IMR-90 (cell line): ENCODE results near the gene PYROXD2. TPM values are rescaled to one million over a fixed set of nuclear protein-coding genes. Genes with fewer than 3 reads are reported as not detected.

Experiments used
- ATAC-seq: fragments of 200-7000 bp; cut with Tn5 transposase; 2 replicates; pipeline ENCODE4 v1.9.1; 2020; ENCODE audit warnings: low read depth, mild to moderate bottlenecking, moderate library complexity
- BruUV-seq: library from RNA; stranded (reverse); fragments of 400-500 nt; replicated peaks from 2 replicates; lab custom pipeline; 2021; lab: Mats Ljungman, UMichigan
- CTCF ChIA-PET: fragments of 300-600 bp; formaldehyde crosslinking; extraction: SDS; loops from one replicate; lab custom pipeline; 2021; ENCODE audit warnings: antibody characterized with exemption; lab: Yijun Ruan, JAX
- POLR2A ChIA-PET: fragments of 300-600 bp; sonication (Branson Sonifier 250); formaldehyde crosslinking; loops from one replicate; lab custom pipeline; 2022; ENCODE audit warnings: antibody characterized with exemption; ENCODE audit not compliant: unreplicated experiment; lab: Charles Lee
- DNase-seq: peaks from one replicate; pipeline ENCODE4 v3.0.0; 2013
- H2AFZ ChIP-seq: replicated peaks from 2 replicates; pipeline ENCODE3; 2013; ENCODE audit warnings: low read length, mild to moderate bottlenecking; ENCODE audit not compliant: poor library complexity
- H2AK5ac ChIP-seq: 2 replicates; pipeline ENCODE4 v1.6.1; 2013; ENCODE audit warnings: low read depth, low read length, inconsistent platforms
- H2AK9ac ChIP-seq: replicated peaks from 2 replicates; pipeline ENCODE3; 2013; ENCODE audit warnings: mild to moderate bottlenecking, low read depth, low read length, moderate library complexity; ENCODE audit not compliant: poor library complexity
- H2BK120ac ChIP-seq: 2 replicates; pipeline ENCODE4 v1.6.1; 2013; ENCODE audit warnings: low read depth, low read length, inconsistent platforms
- H2BK15ac ChIP-seq: 3 replicates; pipeline ENCODE4 v1.6.1; 2013; ENCODE audit warnings: low read depth, low read length, inconsistent platforms
- H2BK20ac ChIP-seq: 2 replicates; pipeline ENCODE4 v1.6.1; 2013; ENCODE audit warnings: low read depth, mild to moderate bottlenecking, inconsistent platforms, low read length, moderate library complexity
- H2BK5ac ChIP-seq: 2 replicates; pipeline ENCODE4 v1.6.1; 2013; ENCODE audit warnings: mild to moderate bottlenecking, low read depth, low read length, inconsistent platforms; ENCODE audit not compliant: poor library complexity, severe bottlenecking
- H3K14ac ChIP-seq: replicated peaks from 2 replicates; pipeline ENCODE4 v1.6.1; 2013; ENCODE audit warnings: low read depth, low read length, inconsistent platforms
- H3K18ac ChIP-seq: 2 replicates; pipeline ENCODE4 v1.6.1; 2013; ENCODE audit warnings: low read depth, low read length, control low read depth
- H3K23ac ChIP-seq: 2 replicates; pipeline ENCODE4 v1.6.1; 2013; ENCODE audit warnings: low read depth, low read length, inconsistent platforms
- H3K27ac ChIP-seq: 2 replicates; pipeline ENCODE4 v1.5.1; 2013; ENCODE audit warnings: mild to moderate bottlenecking, control low read depth, low read length; ENCODE audit not compliant: insufficient read depth
- H3K27me3 ChIP-seq: 2 replicates; pipeline ENCODE4 v1.6.1; 2013; ENCODE audit warnings: low read length; ENCODE audit not compliant: control insufficient read depth, insufficient read depth
- H3K36me3 ChIP-seq: 2 replicates; pipeline ENCODE4 v1.6.1; 2013; ENCODE audit warnings: low read length, mixed read lengths; ENCODE audit not compliant: control insufficient read depth, insufficient read depth
- H3K4ac ChIP-seq: 2 replicates; pipeline ENCODE4 v1.6.1; 2013; ENCODE audit warnings: low read depth, low read length, inconsistent platforms
- H3K4me1 ChIP-seq: 2 replicates; pipeline ENCODE4 v1.6.1; 2013; ENCODE audit warnings: low read length, mixed read lengths; ENCODE audit not compliant: control insufficient read depth, insufficient read depth
- H3K4me2 ChIP-seq: 2 replicates; pipeline ENCODE4 v1.6.1; 2013; ENCODE audit warnings: low read depth, mild to moderate bottlenecking, control low read depth, low read length, moderate library complexity
- H3K4me3 ChIP-seq: 2 replicates; pipeline ENCODE4 v1.5.1; 2013; ENCODE audit warnings: low read depth, mild to moderate bottlenecking, control low read depth, low read length, moderate library complexity; ENCODE audit not compliant: insufficient read depth
- H3K56ac ChIP-seq: 2 replicates; pipeline ENCODE4 v1.6.1; 2013; ENCODE audit warnings: low read length, inconsistent platforms; ENCODE audit not compliant: insufficient read depth; ENCODE audit errors: extremely low read depth
- H3K79me1 ChIP-seq, 2 experiments: 2 replicates each; pipeline ENCODE4 v1.6.1; 2013; ENCODE audit warnings: low read length in 2 of 2, inconsistent platforms in 1 of 2, low read depth in 1 of 2
- H3K9ac ChIP-seq: 2 replicates; pipeline ENCODE4 v1.6.1; 2013; ENCODE audit warnings: low read depth, low read length, control low read depth
- H3K9me1 ChIP-seq: 2 replicates; pipeline ENCODE4 v1.6.1; 2013; ENCODE audit warnings: low read length, inconsistent platforms; ENCODE audit not compliant: insufficient read depth
- H3K9me3 ChIP-seq: 2 replicates; pipeline ENCODE4 v1.6.1; 2013; ENCODE audit warnings: low read length; ENCODE audit not compliant: control insufficient read depth, insufficient read depth
- H4K20me1 ChIP-seq: 2 replicates; pipeline ENCODE4 v1.6.1; 2013; ENCODE audit warnings: low read length, inconsistent platforms; ENCODE audit not compliant: insufficient read depth
- H4K5ac ChIP-seq: 2 replicates; pipeline ENCODE4 v1.6.1; 2013; ENCODE audit warnings: mild to moderate bottlenecking, low read depth, low read length, control low read depth
- H4K8ac ChIP-seq, 2 experiments: 2 replicates each; pipeline ENCODE4 v1.6.1; 2013; ENCODE audit warnings: low read depth in 2 of 2, low read length in 2 of 2, control low read depth in 1 of 2, inconsistent platforms in 1 of 2
- H4K91ac ChIP-seq: 2 replicates; pipeline ENCODE4 v1.6.1; 2013; ENCODE audit warnings: low read depth, low read length, inconsistent platforms; ENCODE audit not compliant: insufficient read depth
- BHLHE40 ChIP-seq: fragments of 150-350 bp; IDR thresholded peaks from 2 replicates; pipeline ENCODE4 v1.6.1; 2016; ENCODE audit warnings: mild to moderate bottlenecking, low read depth, low read length
- CEBPB ChIP-seq: IDR thresholded peaks from 2 replicates; pipeline ENCODE4 v1.6.1; 2012; ENCODE audit warnings: low read depth, low read length, improper control_type of control experiment
- CHD1 ChIP-seq: IDR thresholded peaks from 2 replicates; pipeline ENCODE4 v1.6.1; 2012; ENCODE audit warnings: low read depth, low read length, improper control_type of control experiment
- FOS ChIP-seq: fragments of 150-350 bp; IDR thresholded peaks from 2 replicates; pipeline ENCODE4 v1.6.1; 2016; ENCODE audit warnings: low read depth, low read length
- MAFK ChIP-seq: IDR thresholded peaks from 2 replicates; pipeline ENCODE4 v1.6.1; 2012; ENCODE audit warnings: low read depth, low read length, improper control_type of control experiment
- MAZ ChIP-seq: IDR thresholded peaks from 2 replicates; pipeline ENCODE4 v1.6.1; 2012; ENCODE audit warnings: low read depth, mild to moderate bottlenecking, low read length, improper control_type of control experiment, moderate library complexity, borderline replicate concordance
- MXI1 ChIP-seq: IDR thresholded peaks from 2 replicates; pipeline ENCODE4 v1.6.1; 2012; ENCODE audit warnings: low read depth, mild to moderate bottlenecking, low read length, moderate library complexity, borderline replicate concordance
- NFE2L2 ChIP-seq: fragments of 150-350 bp; IDR thresholded peaks from 2 replicates; pipeline ENCODE4 v1.6.1; 2016; ENCODE audit warnings: low read depth, mild to moderate bottlenecking, low read length
- POLR2A ChIP-seq: IDR thresholded peaks from 2 replicates; pipeline ENCODE4 v1.6.1; 2012; ENCODE audit warnings: mild to moderate bottlenecking, low read depth, low read length
- RAD21 ChIP-seq: IDR thresholded peaks from 2 replicates; pipeline ENCODE4 v1.6.1; 2012; ENCODE audit warnings: low read length, improper control_type of control experiment
- RCOR1 ChIP-seq: IDR thresholded peaks from 2 replicates; pipeline ENCODE4 v1.6.1; 2012; ENCODE audit warnings: mild to moderate bottlenecking, low read length, improper control_type of control experiment; ENCODE audit not compliant: insufficient replicate concordance
- RFX5 ChIP-seq: IDR thresholded peaks from 2 replicates; pipeline ENCODE4 v1.8.0; 2012; ENCODE audit warnings: low read depth, mild to moderate bottlenecking, low read length, moderate library complexity
- SMC3 ChIP-seq: fragments of 150-350 bp; IDR thresholded peaks from 2 replicates; pipeline ENCODE4 v1.6.1; 2016; ENCODE audit warnings: low read depth, mild to moderate bottlenecking, antibody characterized with exemption, low read length, moderate library complexity
- WGBS, 2 experiments: methylation state at CpG; one replicate each; pipeline versions ENCODE4 v1.1.5 to v1.1.7; 2013; ENCODE audit warnings: missing lambda C conversion rate in 2 of 2; ENCODE audit not compliant: insufficient read length in 1 of 2; ENCODE audit errors: extremely low coverage in 2 of 2; 5-methylcytosine and 5-hydroxymethylcytosine counted together
- dilution Hi-C: fragments of 300-500 bp; cut with HindIII; formaldehyde crosslinking; loops from one replicate; pipeline ENCODE4 v1.14.3; 2018; ENCODE audit warnings: low sequenced_read_pairs; ENCODE audit not compliant: unreplicated experiment
- in situ Hi-C: fragments of 300-500 bp; cut with MboI; formaldehyde crosslinking; loops from 3 replicates; pipeline ENCODE4 v1.14.3; 2019; ENCODE audit warnings: low sequenced_read_pairs, inconsistent platforms, mixed read lengths
- intact Hi-C: fragments of 100-400 bp; cut with micrococcal nuclease; formaldehyde crosslinking; loops from 2 replicates; pipeline ENCODE4 v1.10.0; 2022
- polyA plus RNA-seq, 3 experiments: library from polyadenylated mRNA; depleted of rRNA; stranded (reverse); fragments of >200 nt; gene quantifications; 2 replicates each; pipeline ENCODE4 v1.2.3, GENCODE V29; 2012; ENCODE audit warnings: low replicate concordance in 1 of 3
- total RNA-seq: library from RNA; depleted of rRNA; stranded (reverse); fragments of >200 nt; gene quantifications from 2 replicates; pipeline ENCODE4 v1.2.3, GENCODE V29; 2012
- TF ChIP-seq, protein P1 (sequence below): fragments of 150-350 bp; IDR thresholded peaks from 2 replicates; pipeline ENCODE4 v1.6.1; 2017; ENCODE audit warnings: mild to moderate bottlenecking, antibody characterized with exemption, low read length, low read depth
- TF ChIP-seq, protein P2 (sequence below): conservative IDR thresholded peaks from 2 replicates; pipeline ENCODE4 v1.5.1; 2012; ENCODE audit warnings: mild to moderate bottlenecking, low read depth, low read length, improper control_type of control experiment
- TF ChIP-seq, protein P3 (sequence below): fragments of 150-350 bp; IDR thresholded peaks from 2 replicates; pipeline ENCODE4 v1.6.1; 2016; ENCODE audit warnings: low read depth, mild to moderate bottlenecking, low read length, moderate library complexity, borderline replicate concordance

Gene PYROXD2
- total and polyA plus RNA-seq, 2 of the 4 experiments (the other 2 are of a cell fraction) = 6.5 to 16.3 TPM

DNA sequence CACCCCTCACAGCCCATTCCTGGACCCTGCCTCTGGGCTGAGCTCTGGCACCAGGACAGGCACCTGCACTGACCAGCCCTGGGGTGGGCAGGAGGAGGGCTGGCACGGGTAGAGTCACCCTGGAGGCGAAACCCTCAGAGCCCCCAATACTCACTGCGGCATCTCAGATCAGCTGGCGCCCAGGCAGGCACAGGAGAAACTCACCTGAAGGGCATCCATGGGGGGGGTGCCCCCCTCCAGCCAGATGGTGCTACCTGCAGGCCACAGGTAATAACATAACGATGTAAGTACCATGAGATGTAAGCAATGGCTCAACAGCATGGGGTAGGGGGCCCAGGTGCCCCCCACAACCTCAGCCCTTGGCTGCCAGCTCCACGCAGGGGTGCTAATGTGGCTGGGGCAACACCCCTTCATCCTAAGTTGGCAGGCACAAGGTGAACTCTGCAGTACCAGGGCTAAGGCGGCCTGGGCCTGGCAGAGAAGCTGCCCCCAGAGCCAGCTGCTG, 12.1 kb upstream of the PYROXD2 start:
- H2AK5ac ChIP-seq = no peak overlapping the region
- H4K8ac ChIP-seq = no peak overlapping the region
- no peak overlapping the region for H4K5ac ChIP-seq
- WGBS, 2 experiments = no CpG with 5 or more reads among the region's 7 CpGs
- TF ChIP-seq BHLHE40 (no peak), NFE2L2 (no peak), CEBPB (no peak), RCOR1 (no peak), MAFK (no peak), RFX5 (no peak), CHD1 (no peak), MAZ (no peak), RAD21 (no peak), MXI1 (no peak), SMC3 (no peak), POLR2A (no peak), FOS (no peak)
- TF ChIP-seq, protein P1, sequence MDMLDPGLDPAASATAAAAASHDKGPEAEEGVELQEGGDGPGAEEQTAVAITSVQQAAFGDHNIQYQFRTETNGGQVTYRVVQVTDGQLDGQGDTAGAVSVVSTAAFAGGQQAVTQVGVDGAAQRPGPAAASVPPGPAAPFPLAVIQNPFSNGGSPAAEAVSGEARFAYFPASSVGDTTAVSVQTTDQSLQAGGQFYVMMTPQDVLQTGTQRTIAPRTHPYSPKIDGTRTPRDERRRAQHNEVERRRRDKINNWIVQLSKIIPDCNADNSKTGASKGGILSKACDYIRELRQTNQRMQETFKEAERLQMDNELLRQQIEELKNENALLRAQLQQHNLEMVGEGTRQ = no peak
- TF ChIP-seq, protein P2, sequence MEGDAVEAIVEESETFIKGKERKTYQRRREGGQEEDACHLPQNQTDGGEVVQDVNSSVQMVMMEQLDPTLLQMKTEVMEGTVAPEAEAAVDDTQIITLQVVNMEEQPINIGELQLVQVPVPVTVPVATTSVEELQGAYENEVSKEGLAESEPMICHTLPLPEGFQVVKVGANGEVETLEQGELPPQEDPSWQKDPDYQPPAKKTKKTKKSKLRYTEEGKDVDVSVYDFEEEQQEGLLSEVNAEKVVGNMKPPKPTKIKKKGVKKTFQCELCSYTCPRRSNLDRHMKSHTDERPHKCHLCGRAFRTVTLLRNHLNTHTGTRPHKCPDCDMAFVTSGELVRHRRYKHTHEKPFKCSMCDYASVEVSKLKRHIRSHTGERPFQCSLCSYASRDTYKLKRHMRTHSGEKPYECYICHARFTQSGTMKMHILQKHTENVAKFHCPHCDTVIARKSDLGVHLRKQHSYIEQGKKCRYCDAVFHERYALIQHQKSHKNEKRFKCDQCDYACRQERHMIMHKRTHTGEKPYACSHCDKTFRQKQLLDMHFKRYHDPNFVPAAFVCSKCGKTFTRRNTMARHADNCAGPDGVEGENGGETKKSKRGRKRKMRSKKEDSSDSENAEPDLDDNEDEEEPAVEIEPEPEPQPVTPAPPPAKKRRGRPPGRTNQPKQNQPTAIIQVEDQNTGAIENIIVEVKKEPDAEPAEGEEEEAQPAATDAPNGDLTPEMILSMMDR = no peak
- TF ChIP-seq, protein P3, sequence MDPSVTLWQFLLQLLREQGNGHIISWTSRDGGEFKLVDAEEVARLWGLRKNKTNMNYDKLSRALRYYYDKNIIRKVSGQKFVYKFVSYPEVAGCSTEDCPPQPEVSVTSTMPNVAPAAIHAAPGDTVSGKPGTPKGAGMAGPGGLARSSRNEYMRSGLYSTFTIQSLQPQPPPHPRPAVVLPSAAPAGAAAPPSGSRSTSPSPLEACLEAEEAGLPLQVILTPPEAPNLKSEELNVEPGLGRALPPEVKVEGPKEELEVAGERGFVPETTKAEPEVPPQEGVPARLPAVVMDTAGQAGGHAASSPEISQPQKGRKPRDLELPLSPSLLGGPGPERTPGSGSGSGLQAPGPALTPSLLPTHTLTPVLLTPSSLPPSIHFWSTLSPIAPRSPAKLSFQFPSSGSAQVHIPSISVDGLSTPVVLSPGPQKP = no peak
- H2BK20ac ChIP-seq = no peak overlapping the region
- ATAC-seq (no peak), DNase-seq (no peak)
- no peak overlapping the region for H3K27ac ChIP-seq
- BruUV-seq = no TSS peak
- no peak overlapping the region for H3K4me2 ChIP-seq
- H2BK120ac ChIP-seq = no peak overlapping the region
- no peak overlapping the region for H3K4me3 ChIP-seq
- ChIA-PET CTCF (interaction anchor here (1.2 kb wide), 1 partner anchor 17 kb away, joined by 4 read pairs; no protein-coding TSS in a partner anchor), POLR2A (no interaction called here)
- H2AFZ ChIP-seq = no peak overlapping the region
- H3K14ac ChIP-seq = no peak overlapping the region
- H4K91ac ChIP-seq = no peak overlapping the region
- H2BK5ac ChIP-seq = no peak overlapping the region
- peaks cover 0 to 3% of the 10 kb centered on the region in 2 experiments; a peak in 1 of 4 replicates for H3K79me1 ChIP-seq
- H2BK15ac ChIP-seq = no peak overlapping the region
- H2AK9ac ChIP-seq = no peak overlapping the region
- H3K27me3 ChIP-seq = no peaks in the 10 kb centered on the region
- no peak overlapping the region for H3K4ac ChIP-seq
- H3K23ac ChIP-seq = no peak overlapping the region
- H3K4me1 ChIP-seq = no peaks in the 10 kb centered on the region
- no peak overlapping the region for H3K9ac ChIP-seq
- no peaks in the 10 kb centered on the region for H4K20me1 ChIP-seq
- in situ Hi-C loops = no loop called here
- no peak overlapping the region for H3K56ac ChIP-seq
- dilution Hi-C loops = no loop called here
- intact Hi-C loops = no loop called here
- H3K9me3 ChIP-seq = no peaks in the 10 kb centered on the region
- H3K18ac ChIP-seq = no peak overlapping the region
- H3K9me1 ChIP-seq = no peaks in the 10 kb centered on the region
- H3K36me3 ChIP-seq = peaks cover 43% of the 10 kb centered on the region
